Mucosa of rectum (tissue), 2 donors: ENCODE results near the gene ASTN2.

Experiments
- H3K27ac ChIP-seq, 2 donors: one replicate each; pipeline ENCODE4 v1.7.0; 2013; ENCODE audit warnings: inconsistent platforms in 2 of 2, low read depth in 2 of 2, low read length in 2 of 2
- H3K27me3 ChIP-seq, 2 donors: one replicate each; pipeline ENCODE4 v1.7.0; 2013; ENCODE audit warnings: low read length in 2 of 2; ENCODE audit not compliant: control insufficient read depth in 2 of 2, insufficient read depth in 2 of 2
- H3K36me3 ChIP-seq, 2 donors: one replicate each; pipeline ENCODE4 v1.7.0; 2013; ENCODE audit warnings: low read length in 2 of 2; ENCODE audit not compliant: control insufficient read depth in 2 of 2, insufficient read depth in 2 of 2
- H3K4me1 ChIP-seq, 2 donors: one replicate each; pipeline ENCODE4 v1.7.0; 2013; ENCODE audit warnings: low read length in 2 of 2, mild to moderate bottlenecking in 1 of 2; ENCODE audit not compliant: control insufficient read depth in 2 of 2, insufficient read depth in 2 of 2
- H3K4me3 ChIP-seq, 2 donors: one replicate each; pipeline ENCODE4 v1.7.0; 2013; ENCODE audit warnings: low read length in 2 of 2
- H3K9ac ChIP-seq, 2 donors: one replicate each; pipeline ENCODE4 v1.7.0; 2013; ENCODE audit warnings: low read length in 2 of 2, low read depth in 1 of 2, mild to moderate bottlenecking in 1 of 2
- H3K9me3 ChIP-seq, 2 donors: one replicate each; pipeline ENCODE4 v1.7.0; 2013; ENCODE audit warnings: low read length in 2 of 2; ENCODE audit not compliant: control insufficient read depth in 2 of 2
- donor health status: healthy.
- donor health status: Normal muscosa, but diverticular disease.

The ASTN2 gene

GRCh38 chr9:117293206-117294114 lies 121.4 kb downstream of the ASTN2 start:
- Histone ChIP-seq H3K4me3 (no peak overlapping the region), H3K9me3 (no peaks in the 10 kb centered on the region), H3K9ac (no peak overlapping the region), H3K27me3 (no peaks in the 10 kb centered on the region), H3K36me3 (no peaks in the 10 kb centered on the region), H3K4me1 (no peaks in the 10 kb centered on the region), H3K27ac (no peak overlapping the region)

GRCh38 chr9:117290856-117291622 lies 123.8 kb downstream of the ASTN2 start:
- no peak overlapping the region for H3K9ac ChIP-seq
- no peaks in the 10 kb centered on the region for H3K9me3 ChIP-seq
- H3K4me3 ChIP-seq, result no peak overlapping the region
- no peaks in the 10 kb centered on the region for H3K36me3 ChIP-seq
- no peaks in the 10 kb centered on the region for H3K27me3 ChIP-seq
- H3K27ac ChIP-seq, result no peak overlapping the region
- no peaks in the 10 kb centered on the region for H3K4me1 ChIP-seq

- Histone ChIP-seq H3K36me3 (no peaks in the 10 kb centered on the region), H3K4me1 (no peaks in the 10 kb centered on the region), H3K27me3 (no peaks in the 10 kb centered on the region), H3K9me3 (no peaks in the 10 kb centered on the region), H3K9ac (no peak overlapping the region), H3K4me3 (no peak overlapping the region), H3K27ac (no peak overlapping the region)
These were observed 124.5 kb downstream of the ASTN2 start for GRCh38 chr9:117290306-117290840.

- Histone ChIP-seq H3K9me3 (no peaks in the 10 kb centered on the region), H3K36me3 (no peaks in the 10 kb centered on the region), H3K27me3 (no peaks in the 10 kb centered on the region), H3K4me3 (no peak overlapping the region), H3K9ac (no peak overlapping the region), H3K27ac (no peak overlapping the region), H3K4me1 (no peaks in the 10 kb centered on the region)
These were observed 128.6 kb downstream of the ASTN2 start for GRCh38 chr9:117286245-117286644.

- no peaks in the 10 kb centered on the region for H3K9me3 ChIP-seq
- H3K27ac ChIP-seq, result no peak overlapping the region
- no peaks in the 10 kb centered on the region for H3K36me3 ChIP-seq
- no peak overlapping the region for H3K4me3 ChIP-seq
- no peak overlapping the region for H3K9ac ChIP-seq
- no peaks in the 10 kb centered on the region for H3K4me1 ChIP-seq
- no peaks in the 10 kb centered on the region for H3K27me3 ChIP-seq
These were observed 130.4 kb downstream of the ASTN2 start for GRCh38 chr9:117284414-117284813.

GRCh38 chr9:117282541-117282940 lies 132.3 kb downstream of the ASTN2 start:
- Histone ChIP-seq H3K27me3 (no peaks in the 10 kb centered on the region), H3K4me3 (no peak overlapping the region), H3K9ac (no peak overlapping the region), H3K4me1 (no peaks in the 10 kb centered on the region), H3K27ac (no peak overlapping the region), H3K9me3 (no peaks in the 10 kb centered on the region), H3K36me3 (no peaks in the 10 kb centered on the region)

DNA sequence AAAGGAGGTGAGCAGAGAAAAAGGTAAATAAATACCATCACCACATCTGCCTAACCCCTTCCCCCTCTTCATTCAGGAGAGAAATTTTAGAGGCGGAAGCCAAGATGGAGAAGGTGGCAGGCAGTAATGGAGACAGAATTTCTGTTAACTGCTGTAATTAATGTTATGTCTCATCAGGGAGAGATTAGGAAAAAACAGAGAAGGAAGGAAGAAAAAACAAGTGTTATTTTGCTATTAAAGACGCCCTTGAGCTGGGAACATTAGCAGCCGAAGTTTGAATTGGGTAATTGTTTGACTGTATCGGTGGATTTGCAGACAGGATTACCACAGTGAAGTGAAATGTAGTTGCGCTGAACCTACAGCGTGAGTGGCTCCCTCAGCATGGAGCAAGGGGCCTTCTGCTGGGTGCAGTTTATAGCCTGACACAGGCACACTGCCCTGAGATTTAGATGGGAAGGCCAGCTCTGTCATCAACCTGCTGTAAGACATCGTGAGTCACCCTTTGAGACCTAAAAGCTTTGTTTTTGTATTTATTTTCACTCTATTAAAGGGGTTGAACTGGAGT lies 136.3 kb downstream of the ASTN2 start:
- H3K4me1 ChIP-seq, result no peaks in the 10 kb centered on the region
- H3K27me3 ChIP-seq, result no peaks in the 10 kb centered on the region
- no peak overlapping the region for H3K27ac ChIP-seq
- no peaks in the 10 kb centered on the region for H3K9me3 ChIP-seq
- no peaks in the 10 kb centered on the region for H3K36me3 ChIP-seq
- no peak overlapping the region for H3K4me3 ChIP-seq
- H3K9ac ChIP-seq, result no peak overlapping the region

DNA sequence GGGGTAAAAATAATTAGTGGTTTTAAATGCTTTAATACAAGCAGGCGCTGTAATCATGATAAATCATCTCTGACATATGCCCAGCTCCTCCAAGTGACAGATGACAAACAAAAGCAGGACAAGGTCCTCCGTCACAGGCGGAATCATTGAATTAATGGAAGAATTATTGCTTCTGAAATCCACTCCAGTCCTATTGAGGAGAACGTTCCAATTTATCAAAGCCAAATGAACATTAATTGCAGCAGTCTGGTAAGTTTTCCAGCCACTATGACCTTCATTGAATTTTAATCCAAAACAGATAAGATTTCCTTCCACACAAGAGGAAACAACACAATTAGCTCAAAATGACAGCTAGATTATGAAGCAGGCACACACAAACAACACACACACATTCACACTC lies 136.8 kb downstream of the ASTN2 start:
- no peak overlapping the region for H3K27ac ChIP-seq
- H3K27me3 ChIP-seq, result no peaks in the 10 kb centered on the region
- no peaks in the 10 kb centered on the region for H3K4me1 ChIP-seq
- no peaks in the 10 kb centered on the region for H3K9me3 ChIP-seq
- H3K36me3 ChIP-seq, result no peaks in the 10 kb centered on the region
- H3K9ac ChIP-seq, result no peak overlapping the region
- H3K4me3 ChIP-seq, result no peak overlapping the region

DNA sequence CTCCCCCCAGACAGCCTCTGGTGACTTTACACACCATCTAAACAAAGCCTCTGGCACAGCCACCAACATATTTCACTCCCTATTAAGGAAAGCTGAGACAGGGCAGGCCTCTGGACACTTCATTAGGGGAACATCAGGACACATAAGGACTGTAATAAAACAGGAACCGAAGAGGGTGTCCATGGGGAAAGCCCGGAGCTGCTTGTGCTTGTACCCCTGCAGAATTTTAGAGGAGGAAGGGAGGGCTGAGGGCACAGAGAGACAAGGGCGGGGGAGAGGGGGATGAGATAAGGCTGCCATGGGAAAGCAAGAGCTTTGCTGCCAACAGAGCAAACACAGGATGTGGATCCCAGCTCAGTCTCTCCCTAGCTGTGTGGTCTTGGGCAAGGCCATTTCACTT lies 138.4 kb downstream of the ASTN2 start:
- Histone ChIP-seq H3K27ac (no peak overlapping the region), H3K4me3 (no peak overlapping the region), H3K27me3 (no peaks in the 10 kb centered on the region), H3K4me1 (no peaks in the 10 kb centered on the region), H3K9me3 (no peaks in the 10 kb centered on the region), H3K36me3 (no peaks in the 10 kb centered on the region), H3K9ac (no peak overlapping the region)

DNA sequence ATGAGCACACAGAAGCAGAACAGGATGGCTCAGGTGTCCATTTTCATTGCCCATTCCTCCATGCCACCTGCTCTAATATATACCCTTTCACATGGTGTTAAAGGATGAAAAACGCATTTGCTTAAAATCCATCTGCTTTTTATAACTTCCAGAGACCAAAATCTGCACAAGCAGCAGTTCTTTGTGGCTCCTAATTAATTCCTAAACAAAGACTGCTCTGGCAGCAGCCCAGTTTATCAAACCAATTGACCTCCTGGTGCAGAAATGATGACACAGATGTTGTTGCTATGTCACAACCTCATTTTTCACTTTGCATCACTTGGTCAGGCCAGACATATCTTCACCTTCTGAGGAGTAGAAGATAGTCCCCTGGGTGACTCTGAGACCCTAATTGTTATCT lies 141.2 kb downstream of the ASTN2 start:
- H3K27me3 ChIP-seq, result no peaks in the 10 kb centered on the region
- no peaks in the 10 kb centered on the region for H3K36me3 ChIP-seq
- no peak overlapping the region for H3K27ac ChIP-seq
- H3K4me3 ChIP-seq, result no peak overlapping the region
- no peaks in the 10 kb centered on the region for H3K4me1 ChIP-seq
- H3K9ac ChIP-seq, result no peak overlapping the region
- no peaks in the 10 kb centered on the region for H3K9me3 ChIP-seq
